Skeletal muscle cell (primary cell): ENCODE measurements around the gene FAM9C.

ENCODE experiments used
- DNase-seq: peaks from one replicate; pipeline ENCODE4 v3.0.0-alpha.2; 2010; ENCODE audit warnings: low read depth
- H3K4me3 ChIP-seq: 2 replicates; pipeline ENCODE4 v1.5.1; 2011; ENCODE audit warnings: low read depth, mild to moderate bottlenecking, control low read depth, low read length, moderate library complexity

FAM9C gene

GRCh38 chrX:13013363-13014110 lies 30.9 kb downstream of the FAM9C start:
- H3K4me3 ChIP-seq, result no peak overlapping the region
- DNase-seq, result no peak

GRCh38 chrX:13010546-13010945 lies 33.9 kb downstream of the FAM9C start:
- H3K4me3 ChIP-seq, result no peak overlapping the region
- no peak for DNase-seq

GRCh38 chrX:13009844-13010243 lies 34.6 kb downstream of the FAM9C start:
- no peak overlapping the region for H3K4me3 ChIP-seq
- no peak for DNase-seq

- no peak for DNase-seq
Observed at GRCh38 chrX:13009273-13009672, 35.1 kb downstream of the FAM9C start.

GRCh38 chrX:13008851-13009250 lies 35.6 kb downstream of the FAM9C start:
- H3K4me3 ChIP-seq, result no peak overlapping the region
- no peak for DNase-seq

More at GRCh38 chrX:13009273-13009672, 35.1 kb downstream of the FAM9C start:
- no peak overlapping the region for H3K4me3 ChIP-seq

- DNase-seq, result no peak
- no peak overlapping the region for H3K4me3 ChIP-seq
Observed at GRCh38 chrX:13008189-13008533, 36.3 kb downstream of the FAM9C start.

- no peak overlapping the region for H3K4me3 ChIP-seq
- DNase-seq, result no peak
Observed at GRCh38 chrX:13007519-13008188, 36.8 kb downstream of the FAM9C start.

- DNase-seq, result no peak
- no peak overlapping the region for H3K4me3 ChIP-seq
Observed at GRCh38 chrX:13005661-13006473, 38.6 kb downstream of the FAM9C start.

GRCh38 chrX:13001961-13002671 lies 42.3 kb downstream of the FAM9C start:
- H3K4me3 ChIP-seq, result no peak overlapping the region
- no peak for DNase-seq

GRCh38 chrX:13001097-13001496 lies 43.3 kb downstream of the FAM9C start:
- no peak overlapping the region for H3K4me3 ChIP-seq

GRCh38 chrX:13000301-13000811 lies 44.1 kb downstream of the FAM9C start:
- H3K4me3 ChIP-seq, result no peak overlapping the region
- DNase-seq, result no peak

More at GRCh38 chrX:13001097-13001496, 43.3 kb downstream of the FAM9C start:
- DNase-seq, result no peak

- DNase-seq, result no peak
- no peak overlapping the region for H3K4me3 ChIP-seq
Observed at GRCh38 chrX:12999422-12999821, 45.0 kb downstream of the FAM9C start.

- no peak for DNase-seq
- no peak overlapping the region for H3K4me3 ChIP-seq
Observed at GRCh38 chrX:12997906-12998687, 46.3 kb downstream of the FAM9C start.

- H3K4me3 ChIP-seq, result no peak overlapping the region
- DNase-seq, result no peak
Observed at GRCh38 chrX:12996934-12997435, 47.4 kb downstream of the FAM9C start.

- DNase-seq, result no peak
Observed at GRCh38 chrX:12994321-12994720, 50.1 kb downstream of the FAM9C start.

GRCh38 chrX:12993826-12994225 lies 50.6 kb downstream of the FAM9C start:
- H3K4me3 ChIP-seq, result no peak overlapping the region
- DNase-seq, result no peak

More at GRCh38 chrX:12994321-12994720, 50.1 kb downstream of the FAM9C start:
- no peak overlapping the region for H3K4me3 ChIP-seq

GRCh38 chrX:12992544-12993118 lies 51.8 kb downstream of the FAM9C start:
- no peak overlapping the region for H3K4me3 ChIP-seq
- no peak for DNase-seq

GRCh38 chrX:12991575-12991974 lies 52.8 kb downstream of the FAM9C start:
- H3K4me3 ChIP-seq, result no peak overlapping the region
- DNase-seq, result no peak
